CD8-positive, alpha-beta memory T cell (primary cell): ENCODE measurements around the gene FBLN5. TPM values are rescaled to one million over a fixed set of nuclear protein-coding genes. Genes with fewer than 3 reads are reported as not detected.

Experiments
- CTCF ChIA-PET: fragments of 350-600 bp; sonication (Branson Sonifier 250); formaldehyde crosslinking; loops from one replicate; lab custom pipeline; 2021; ENCODE audit warnings: antibody characterized with exemption; lab: Charles Lee
- POLR2A ChIA-PET: fragments of 350-600 bp; sonication (Branson Sonifier 250); formaldehyde crosslinking; loops from one replicate; lab custom pipeline; 2021; ENCODE audit warnings: antibody characterized with exemption; lab: Charles Lee
- DNase-seq, 5 donors: peaks; one replicate each; pipeline versions ENCODE4 v3.0.0 to v3.0.0-alpha.2; 2020 to 2022; ENCODE audit warnings: mixed read lengths in 1 of 5
- H3K27ac ChIP-seq: one replicate; pipeline ENCODE4 v1.7.0; 2013; ENCODE audit warnings: low read depth, mild to moderate bottlenecking, low read length, moderate library complexity
- H3K27me3 ChIP-seq: 2 replicates; pipeline ENCODE4 v1.7.0; 2013; ENCODE audit warnings: low read length, mild to moderate bottlenecking; ENCODE audit not compliant: insufficient read depth, poor library complexity, severe bottlenecking
- H3K36me3 ChIP-seq: 2 replicates; pipeline ENCODE4 v1.7.0; 2013; ENCODE audit warnings: mild to moderate bottlenecking, low read length, moderate library complexity; ENCODE audit not compliant: insufficient read depth
- H3K4me1 ChIP-seq: 2 replicates; pipeline ENCODE4 v1.7.0; 2013; ENCODE audit warnings: mild to moderate bottlenecking, low read length, moderate library complexity; ENCODE audit not compliant: insufficient read depth
- H3K4me3 ChIP-seq: 2 replicates; pipeline ENCODE4 v1.7.0; 2013; ENCODE audit warnings: mild to moderate bottlenecking, low read length
- H3K9me3 ChIP-seq: 2 replicates; pipeline ENCODE4 v1.7.0; 2013; ENCODE audit warnings: mild to moderate bottlenecking, low read length
- H3K27ac Mint-ChIP-seq, 8 donors: one replicate each; pipeline ENCODE4 v1.8.0; 2020 to 2021; ENCODE audit warnings: mixed read lengths in 8 of 8, mild to moderate bottlenecking in 6 of 8, inconsistent platforms in 3 of 8, moderate library complexity in 3 of 8
- H3K27me3 Mint-ChIP-seq, 2 donors: one replicate each; pipeline ENCODE4 v1.8.0; 2020 to 2021; ENCODE audit warnings: mixed read lengths in 2 of 2, mild to moderate bottlenecking in 1 of 2, moderate library complexity in 1 of 2
- H3K36me3 Mint-ChIP-seq, 3 donors: one replicate each; pipeline ENCODE4 v1.8.0; 2020 to 2021; ENCODE audit warnings: mixed read lengths in 3 of 3, inconsistent platforms in 1 of 3, mild to moderate bottlenecking in 1 of 3
- H3K4me1 Mint-ChIP-seq, 3 donors: one replicate each; pipeline ENCODE4 v1.8.0; 2020 to 2021; ENCODE audit warnings: mixed read lengths in 3 of 3, inconsistent platforms in 1 of 3, mild to moderate bottlenecking in 1 of 3
- H3K4me3 Mint-ChIP-seq, 7 donors: one replicate each; pipeline ENCODE4 v1.8.0; 2020 to 2021; ENCODE audit warnings: mixed read lengths in 7 of 7, mild to moderate bottlenecking in 6 of 7, moderate library complexity in 4 of 7, inconsistent platforms in 2 of 7
- H3K9me3 Mint-ChIP-seq, 5 donors: one replicate each; pipeline ENCODE4 v1.8.0; 2020 to 2022; ENCODE audit warnings: mixed read lengths in 5 of 5, mild to moderate bottlenecking in 3 of 5, moderate library complexity in 2 of 5, inconsistent platforms in 1 of 5
- polyA plus RNA-seq: library from polyadenylated mRNA; unstranded; fragments of 300-500 nt; fragmentation: Illumina TruSeq; gene quantifications from one replicate; pipeline ENCODE4 v1.2.3, GENCODE V29; 2021
- total RNA-seq, 2 experiments: library from RNA; stranded (reverse); gene quantifications; one replicate each; pipeline ENCODE4 v1.2.3, GENCODE V29; 2021

Gene FBLN5
- total and polyA plus RNA-seq, 3 experiments from 2014 or later = 0.82 to 12.1 (median 0.96) TPM

DNA sequence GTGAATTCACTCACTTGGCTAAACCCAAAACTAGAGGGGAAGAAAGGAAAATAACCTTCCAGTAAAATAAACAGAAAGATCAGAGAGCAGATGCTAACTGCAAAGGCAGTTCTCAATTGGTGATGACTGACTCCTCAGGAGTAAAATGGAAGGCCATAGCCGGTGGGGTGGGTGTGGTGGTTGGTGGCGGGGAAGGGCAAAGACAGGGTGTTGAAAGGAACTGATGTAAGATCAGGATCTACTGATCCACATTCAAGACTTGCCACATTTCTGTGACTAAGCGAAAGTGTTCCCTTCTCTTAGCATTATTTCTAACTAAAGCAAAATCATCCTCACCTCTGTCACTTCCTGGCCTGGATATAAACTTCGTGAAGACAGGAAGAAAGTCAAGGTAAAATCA, 53.8 kb downstream of the FBLN5 start:
- Mint-ChIP-seq H3K27me3 (no peaks in the 10 kb centered on the region), H3K4me1 (peaks cover 55 to 67% (median 57%) of the 10 kb centered on the region in 3 donors), H3K4me3 (peak overlapping the region in 1 of 7 donors; percentile 24), H3K36me3 (no peaks in the 10 kb centered on the region), H3K27ac (peak overlapping the region in 6 of 8 donors; percentile 4 to 84 (median 78)), H3K9me3 (no peaks in the 10 kb centered on the region)
- Histone ChIP-seq H3K36me3 (no peaks in the 10 kb centered on the region), H3K27me3 (no peaks in the 10 kb centered on the region), H3K9me3 (no peaks in the 10 kb centered on the region), H3K27ac (no peak overlapping the region), H3K4me3 (no peak overlapping the region), H3K4me1 (peaks cover 58% of the 10 kb centered on the region)
- DNase-seq = no peak
- CTCF ChIA-PET = interaction anchor here (0.7 to 8.0 kb wide), 4 partner anchors 17 to 89 kb away, joined by 3 to 30 read pairs (median 5); no protein-coding TSS in a partner anchor
- POLR2A ChIA-PET = interaction anchor here (0.7 to 1.2 kb wide), 2 partner anchors 28 to 43 kb away, joined by 6 to 10 read pairs; no protein-coding TSS in a partner anchor

DNA sequence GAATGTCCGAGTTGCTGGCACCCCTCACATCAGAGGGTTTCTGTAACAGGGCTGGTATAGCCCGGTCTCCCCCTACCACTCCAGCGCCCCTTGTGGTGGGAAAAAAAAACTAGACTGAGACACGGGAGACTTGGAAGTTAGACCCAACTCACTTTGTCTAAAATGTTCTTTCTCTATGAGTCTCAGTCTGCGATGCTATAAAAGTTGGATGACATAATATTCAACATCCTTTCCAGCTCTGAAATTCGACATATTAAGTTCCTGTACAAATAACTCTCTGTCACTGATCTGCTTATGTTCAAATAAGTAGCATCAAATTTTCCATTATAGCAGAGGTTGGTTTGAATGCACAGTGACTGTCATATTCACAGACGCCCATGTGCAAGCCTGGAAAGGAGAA, 54.5 kb downstream of the FBLN5 start:
- ChIA-PET POLR2A (interaction anchor here (0.9 kb wide), 1 partner anchor 29 kb away, joined by 3 read pairs; no protein-coding TSS in a partner anchor), CTCF (interaction anchor here (0.7 to 8.0 kb wide), 6 partner anchors 10 to 88 kb away, joined by 3 to 30 read pairs (median 4); no protein-coding TSS in a partner anchor)
- H3K27me3 Mint-ChIP-seq = no peaks in the 10 kb centered on the region
- no peaks in the 10 kb centered on the region for H3K36me3 ChIP-seq
- no peaks in the 10 kb centered on the region for H3K36me3 Mint-ChIP-seq
- H3K27ac ChIP-seq = no peak overlapping the region
- DNase-seq = peak in 1 of 5 donors; percentile 26
- H3K9me3 Mint-ChIP-seq = no peaks in the 10 kb centered on the region
- H3K4me1 ChIP-seq = peaks cover 59% of the 10 kb centered on the region
- H3K4me3 Mint-ChIP-seq = no peak overlapping the region
- peak overlapping the region in 4 of 8 donors; percentile 66 to 84 (median 78) for H3K27ac Mint-ChIP-seq
- peaks cover 55 to 70% (median 60%) of the 10 kb centered on the region in 3 donors for H3K4me1 Mint-ChIP-seq
- no peak overlapping the region for H3K4me3 ChIP-seq
- no peaks in the 10 kb centered on the region for H3K27me3 ChIP-seq
- H3K9me3 ChIP-seq = no peaks in the 10 kb centered on the region

DNA sequence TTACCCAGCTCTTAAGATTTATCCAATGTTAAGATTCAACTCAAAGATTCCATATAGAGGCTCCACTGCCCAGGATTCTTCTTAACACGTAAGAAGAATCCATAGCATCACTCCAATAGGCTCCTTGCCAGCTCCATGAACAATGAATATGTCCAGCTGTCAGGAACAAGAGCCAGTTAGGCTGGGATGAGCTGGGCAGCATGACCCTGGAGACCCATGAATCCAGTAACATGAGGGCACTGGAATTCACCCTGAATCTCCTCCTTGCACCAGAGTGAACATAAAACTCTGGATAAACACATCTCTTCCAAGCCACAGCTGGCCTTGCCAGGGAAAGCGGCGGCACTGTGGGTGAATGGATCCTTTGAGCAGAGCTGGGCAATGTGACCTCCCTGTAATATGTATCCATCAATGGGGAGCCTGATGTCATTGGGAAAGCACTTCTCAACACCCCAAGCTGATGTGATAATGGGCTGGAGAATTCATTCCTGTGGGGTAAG, 55.7 kb downstream of the FBLN5 start:
- peaks cover 54 to 69% (median 60%) of the 10 kb centered on the region in 3 donors for H3K4me1 Mint-ChIP-seq
- no peak for DNase-seq
- Histone ChIP-seq H3K27ac (no peak overlapping the region), H3K36me3 (no peaks in the 10 kb centered on the region), H3K27me3 (no peaks in the 10 kb centered on the region), H3K4me1 (peaks cover 59% of the 10 kb centered on the region), H3K4me3 (no peak overlapping the region), H3K9me3 (no peaks in the 10 kb centered on the region)
- no peaks in the 10 kb centered on the region for H3K36me3 Mint-ChIP-seq
- no peaks in the 10 kb centered on the region for H3K9me3 Mint-ChIP-seq
- POLR2A ChIA-PET = interaction anchor here (0.8 kb wide), 2 partner anchors 18 to 33 kb away, joined by 3 read pairs; no protein-coding TSS in a partner anchor
- H3K27me3 Mint-ChIP-seq = no peaks in the 10 kb centered on the region
- CTCF ChIA-PET = interaction anchor here (0.8 to 8.0 kb wide), 8 partner anchors 9 to 244 kb away, joined by 3 to 30 read pairs (median 4); no protein-coding TSS in a partner anchor
- H3K4me3 Mint-ChIP-seq = peak overlapping the region in 3 of 7 donors; percentile 2 to 46 (median 39)
- H3K27ac Mint-ChIP-seq = peak overlapping the region in 7 of 8 donors; percentile 43 to 94 (median 89)

DNA sequence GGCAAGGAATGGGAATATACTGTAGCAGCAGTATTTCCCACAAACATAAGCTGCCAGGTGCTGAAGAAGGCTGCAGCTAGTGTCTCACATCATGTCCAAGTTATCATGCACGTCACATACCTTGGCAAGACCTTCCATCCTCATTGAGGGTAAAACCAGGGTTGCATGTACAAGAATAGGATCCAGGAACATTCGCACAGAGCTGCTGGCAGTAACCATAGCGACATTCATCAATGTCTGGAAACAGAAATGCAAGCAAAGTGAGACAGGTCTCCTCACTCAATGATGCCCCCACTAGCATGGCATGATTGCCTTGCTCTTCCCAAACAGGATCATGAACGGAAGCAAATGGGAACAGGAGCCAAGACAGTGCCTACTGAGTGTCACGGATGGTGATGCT, 56.4 kb downstream of the FBLN5 start:
- Mint-ChIP-seq H3K4me1 (peaks cover 54 to 74% (median 62%) of the 10 kb centered on the region in 3 donors), H3K36me3 (no peaks in the 10 kb centered on the region), H3K27me3 (no peaks in the 10 kb centered on the region), H3K4me3 (peak overlapping the region in 5 of 7 donors; percentile 39 to 89 (median 39)), H3K9me3 (no peaks in the 10 kb centered on the region), H3K27ac (peak overlapping the region in 7 of 8 donors; percentile 23 to 94 (median 89))
- CTCF ChIA-PET = interaction anchor here (1.0 to 8.0 kb wide), 5 partner anchors 8 to 106 kb away, joined by 3 to 30 read pairs (median 5); no protein-coding TSS in a partner anchor
- H3K4me1 ChIP-seq = peaks cover 59% of the 10 kb centered on the region
- H3K9me3 ChIP-seq = no peaks in the 10 kb centered on the region
- no peaks in the 10 kb centered on the region for H3K27me3 ChIP-seq
- no peak for DNase-seq
- no peaks in the 10 kb centered on the region for H3K36me3 ChIP-seq
- POLR2A ChIA-PET = interaction anchor here (0.8 to 2.0 kb wide), 3 partner anchors 17 to 33 kb away, joined by 3 to 7 read pairs (median 3); partner anchors contain the start of gene TC2N
- H3K27ac ChIP-seq = no peak overlapping the region
- no peak overlapping the region for H3K4me3 ChIP-seq

DNA sequence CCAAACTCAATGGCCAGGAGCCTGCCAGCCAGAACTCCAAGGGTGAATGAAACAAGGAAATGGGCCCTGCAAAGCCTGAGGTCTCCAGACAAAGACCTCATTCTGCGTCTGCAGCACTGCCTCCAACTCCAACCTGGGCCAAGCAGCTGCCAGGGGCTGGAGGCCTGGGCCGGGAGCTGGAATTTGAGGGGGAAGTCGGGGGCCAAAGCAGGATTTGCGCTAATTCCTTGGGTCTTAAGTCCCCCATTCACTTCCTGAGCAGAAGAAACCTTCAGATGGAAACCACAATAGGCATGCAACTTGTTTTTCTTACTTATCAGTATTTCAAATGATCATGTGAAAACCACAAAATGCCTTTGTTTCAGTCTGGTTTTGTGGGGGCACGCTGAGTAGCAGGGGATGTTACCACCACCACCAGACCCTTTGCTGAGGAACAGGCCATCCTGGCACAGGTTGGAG, 57.2 kb downstream of the FBLN5 start:
- Mint-ChIP-seq H3K36me3 (no peaks in the 10 kb centered on the region), H3K4me1 (peaks cover 54 to 76% (median 63%) of the 10 kb centered on the region in 3 donors), H3K9me3 (no peaks in the 10 kb centered on the region), H3K27me3 (no peaks in the 10 kb centered on the region), H3K27ac (peak overlapping the region; percentile 66 to 97 (median 92)), H3K4me3 (peak overlapping the region; percentile 0 to 89 (median 77))
- ChIA-PET POLR2A (interaction anchor here (2.0 kb wide), 1 partner anchor 23 kb away, joined by 7 read pairs; the partner anchor contains the start of gene TC2N), CTCF (interaction anchor here (0.8 to 8.0 kb wide), 2 partner anchors 20 to 27 kb away, joined by 3 to 30 read pairs; no protein-coding TSS in a partner anchor)
- H3K4me3 ChIP-seq = peak overlapping the region; percentile 2
- peak in 2 of 5 donors; percentile 34 to 65 for DNase-seq
- H3K27ac ChIP-seq = no peak overlapping the region
- H3K4me1 ChIP-seq = peaks cover 59% of the 10 kb centered on the region
- H3K27me3 ChIP-seq = no peaks in the 10 kb centered on the region
- H3K9me3 ChIP-seq = no peaks in the 10 kb centered on the region
- no peaks in the 10 kb centered on the region for H3K36me3 ChIP-seq

DNA sequence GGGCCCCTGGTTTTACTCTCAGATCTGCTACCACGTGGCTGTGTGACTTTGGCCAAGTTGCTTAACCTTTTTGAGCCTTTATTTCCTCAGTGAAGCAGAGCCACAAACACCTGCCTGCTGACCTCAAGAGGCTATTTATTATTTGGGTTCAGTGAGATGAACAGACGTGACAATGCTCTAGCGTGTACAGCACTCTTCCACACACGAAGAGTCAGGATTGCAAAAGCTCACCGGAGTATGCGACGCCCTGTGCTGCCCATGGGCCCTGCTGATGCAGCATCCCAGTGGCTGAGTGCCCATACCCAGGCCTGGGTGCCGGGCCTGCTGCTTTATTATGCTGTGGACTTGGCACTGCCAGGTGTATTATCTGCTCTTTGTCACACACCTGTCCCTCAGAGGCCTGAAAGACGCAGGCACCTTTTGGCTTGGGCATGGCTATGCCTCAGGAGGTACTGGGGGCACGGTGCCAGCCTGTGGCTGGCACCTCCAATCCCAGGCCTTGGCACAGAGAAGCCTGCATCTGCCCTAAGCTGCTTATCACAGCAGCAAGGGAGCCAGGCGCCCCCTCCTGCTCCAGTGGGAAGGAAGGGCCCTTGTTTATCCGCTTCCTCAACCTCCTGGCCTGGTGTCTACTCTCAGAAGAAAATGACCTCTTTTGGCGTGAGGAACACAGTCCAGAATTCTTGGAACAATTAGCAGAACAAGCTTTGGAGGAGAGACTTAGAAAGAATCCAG, 57.9 kb downstream of the FBLN5 start:
- H3K4me1 Mint-ChIP-seq = peaks cover 56 to 73% (median 69%) of the 10 kb centered on the region in 3 donors
- no peak overlapping the region for H3K27ac ChIP-seq
- POLR2A ChIA-PET = interaction anchor here (2.0 kb wide), 1 partner anchor 23 kb away, joined by 7 read pairs; the partner anchor contains the start of gene TC2N

DNA sequence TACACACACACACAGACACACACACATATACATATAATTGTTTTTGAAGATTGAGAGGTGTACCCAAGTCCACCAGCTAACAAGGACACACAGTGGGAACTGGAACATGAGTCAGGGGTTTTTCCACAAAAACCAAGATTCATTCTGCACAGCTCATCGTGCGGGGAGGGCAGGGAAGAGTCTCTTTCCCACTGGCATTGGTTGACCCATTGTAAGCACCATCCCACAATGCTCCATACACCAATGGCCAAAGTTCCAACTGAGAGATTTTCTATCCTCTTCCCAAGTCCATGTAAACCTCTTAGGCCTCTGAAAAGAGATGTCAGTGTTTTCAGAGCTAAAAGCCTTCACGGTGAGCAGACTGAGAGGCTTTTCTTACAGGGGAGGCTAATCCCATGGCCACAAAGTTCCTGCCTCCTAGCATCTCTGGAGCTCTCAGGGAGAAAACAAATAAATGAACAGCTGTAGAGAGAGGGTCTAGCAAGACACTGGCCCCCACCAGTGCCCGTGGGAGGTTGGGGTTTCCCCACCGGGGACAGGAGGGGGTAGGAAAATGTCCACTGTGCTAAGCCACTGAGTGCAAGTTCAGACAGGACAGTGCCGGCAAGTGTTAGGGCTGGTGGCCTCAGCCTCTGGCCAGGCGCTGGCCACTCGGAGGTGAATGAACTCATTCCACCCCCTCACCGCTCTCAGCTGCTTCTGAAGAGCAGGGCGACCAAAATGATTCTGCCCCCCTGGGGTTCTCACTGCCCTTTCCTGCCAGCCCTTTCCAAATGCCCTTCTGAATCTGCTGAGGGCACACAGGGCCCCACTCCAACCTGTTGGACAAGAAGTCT, 58.6 kb downstream of the FBLN5 start:
- H3K4me1 ChIP-seq = peaks cover 52% of the 10 kb centered on the region
- DNase-seq = no peak
- H3K4me1 Mint-ChIP-seq = peaks cover 57 to 74% (median 73%) of the 10 kb centered on the region in 3 donors
- no peaks in the 10 kb centered on the region for H3K9me3 ChIP-seq
- H3K9me3 Mint-ChIP-seq = no peaks in the 10 kb centered on the region
- ChIA-PET CTCF (interaction anchor here (1.1 to 8.0 kb wide), 2 partner anchors 10 to 21 kb away, joined by 4 to 30 read pairs; no protein-coding TSS in a partner anchor), POLR2A (interaction anchor here (0.6 kb wide), 1 partner anchor 25 kb away, joined by 7 read pairs; no protein-coding TSS in a partner anchor)
- H3K27me3 ChIP-seq = no peaks in the 10 kb centered on the region
- no peak overlapping the region for H3K4me3 Mint-ChIP-seq
- H3K27me3 Mint-ChIP-seq = no peaks in the 10 kb centered on the region
- no peak overlapping the region for H3K4me3 ChIP-seq
- H3K36me3 ChIP-seq = no peaks in the 10 kb centered on the region
- no peaks in the 10 kb centered on the region for H3K36me3 Mint-ChIP-seq
- H3K27ac ChIP-seq = no peak overlapping the region
- H3K27ac Mint-ChIP-seq = peak overlapping the region in 7 of 8 donors; percentile 65 to 96 (median 89)

More for the DNA sequence above, 57.9 kb downstream of the FBLN5 start:
- no peaks in the 10 kb centered on the region for H3K9me3 Mint-ChIP-seq
- peaks cover 59% of the 10 kb centered on the region for H3K4me1 ChIP-seq
- no peaks in the 10 kb centered on the region for H3K36me3 Mint-ChIP-seq
- H3K27me3 Mint-ChIP-seq = no peaks in the 10 kb centered on the region
- H3K4me3 ChIP-seq = no peak overlapping the region
- no peaks in the 10 kb centered on the region for H3K36me3 ChIP-seq
- H3K9me3 ChIP-seq = no peaks in the 10 kb centered on the region
- CTCF ChIA-PET = interaction anchor here (0.8 to 8.0 kb wide), 2 partner anchors 21 to 26 kb away, joined by 3 to 30 read pairs; no protein-coding TSS in a partner anchor
- peak overlapping the region; percentile 66 to 97 (median 92) for H3K27ac Mint-ChIP-seq
- H3K4me3 Mint-ChIP-seq = peak overlapping the region; percentile 0 to 89 (median 77)
- no peaks in the 10 kb centered on the region for H3K27me3 ChIP-seq
- no peak for DNase-seq
